Adipocyte (in vitro differentiated cells): ENCODE data around the gene CNPY4.

ENCODE experiments used
- DNase-seq: peaks from one replicate; pipeline ENCODE4 v3.0.0-alpha.2; 2015; ENCODE audit warnings: low read depth
- H3K27me3 ChIP-seq: replicated peaks from 2 replicates; pipeline ENCODE4 v1.7.0; 2013; ENCODE audit warnings: mild to moderate bottlenecking, low read length, moderate library complexity; ENCODE audit not compliant: control insufficient read depth, insufficient read depth
- H3K36me3 ChIP-seq: 2 replicates; pipeline ENCODE4 v1.7.0; 2013; ENCODE audit warnings: low read length, mild to moderate bottlenecking, moderate library complexity; ENCODE audit not compliant: control insufficient read depth, insufficient read depth, severe bottlenecking
- H3K4me1 ChIP-seq: 2 replicates; pipeline ENCODE4 v1.7.0; 2013; ENCODE audit warnings: mild to moderate bottlenecking, low read length, moderate library complexity; ENCODE audit not compliant: control insufficient read depth, insufficient read depth
- H3K4me3 ChIP-seq: 2 replicates; pipeline ENCODE4 v1.7.0; 2013; ENCODE audit warnings: mild to moderate bottlenecking, low read length, moderate library complexity
- H3K9ac ChIP-seq: 2 replicates; pipeline ENCODE4 v1.7.0; 2013; ENCODE audit warnings: mild to moderate bottlenecking, low read length, moderate library complexity
- H3K9me3 ChIP-seq: 2 replicates; pipeline ENCODE4 v1.7.0; 2013; ENCODE audit warnings: mild to moderate bottlenecking, low read length, moderate library complexity; ENCODE audit not compliant: control insufficient read depth

Gene CNPY4

GRCh38 chr7:100163871-100164270 lies 44.4 kb downstream of the CNPY4 start:
- Histone ChIP-seq H3K36me3 (no peaks in the 10 kb centered on the region), H3K4me3 (no peak overlapping the region), H3K4me1 (peaks cover 12% of the 10 kb centered on the region), H3K9me3 (no peaks in the 10 kb centered on the region), H3K27me3 (peaks cover 5% of the 10 kb centered on the region), H3K9ac (no peak overlapping the region)
- DNase-seq = no peak

DNA sequence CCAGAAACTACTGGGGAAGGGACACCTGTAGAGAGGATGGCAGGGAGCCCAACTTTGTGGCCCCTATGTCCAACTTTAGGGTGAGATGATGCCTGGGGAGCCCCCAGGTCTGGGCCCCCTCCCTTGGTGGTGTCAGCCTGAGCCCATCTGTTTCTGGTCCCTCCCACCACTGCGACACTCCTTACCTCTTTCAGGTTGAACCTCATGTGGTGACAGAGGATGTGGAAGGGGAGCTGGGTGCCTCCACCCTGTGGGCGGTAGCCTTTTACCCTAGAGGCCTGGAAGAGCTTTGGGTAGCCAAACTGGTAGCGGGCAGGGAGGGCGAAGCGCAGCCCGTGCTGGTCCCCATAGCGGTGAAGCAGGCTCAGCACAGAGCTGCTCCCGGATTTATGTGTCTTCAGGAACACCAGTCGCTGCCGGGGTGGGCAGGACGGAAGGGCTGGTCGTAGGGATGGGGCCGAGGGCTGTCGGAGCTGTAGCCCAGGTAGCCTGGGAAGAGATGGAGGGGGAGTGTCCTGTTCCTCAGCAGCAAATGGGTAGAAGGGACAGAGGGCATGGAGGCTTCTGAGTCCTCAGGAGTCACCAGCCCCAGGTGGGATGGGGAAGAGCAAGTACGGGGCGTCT lies 47.0 kb downstream of the CNPY4 start:
- H3K4me1 ChIP-seq = peaks cover 9% of the 10 kb centered on the region
- H3K9ac ChIP-seq = no peak overlapping the region
- no peaks in the 10 kb centered on the region for H3K36me3 ChIP-seq
- no peak for DNase-seq
- H3K9me3 ChIP-seq = no peaks in the 10 kb centered on the region
- peaks cover 5% of the 10 kb centered on the region for H3K27me3 ChIP-seq
- H3K4me3 ChIP-seq = no peak overlapping the region

GRCh38 chr7:100166970-100167911 lies 47.8 kb downstream of the CNPY4 start:
- no peak for DNase-seq
- Histone ChIP-seq H3K36me3 (no peaks in the 10 kb centered on the region), H3K4me3 (peak overlapping the region; percentile 76)

GRCh38 chr7:100167912-100168323 lies 48.5 kb downstream of the CNPY4 start:
- H3K9me3 ChIP-seq = no peaks in the 10 kb centered on the region
- peak; percentile 37 for DNase-seq
- peaks cover 9% of the 10 kb centered on the region for H3K4me1 ChIP-seq
- peak overlapping the region; percentile 76 for H3K4me3 ChIP-seq
- no peaks in the 10 kb centered on the region for H3K36me3 ChIP-seq
- H3K27me3 ChIP-seq = peaks cover 8% of the 10 kb centered on the region
- H3K9ac ChIP-seq = peak overlapping the region; percentile 61

More at GRCh38 chr7:100166970-100167911, 47.8 kb downstream of the CNPY4 start:
- Histone ChIP-seq H3K27me3 (peaks cover 8% of the 10 kb centered on the region), H3K9ac (no peak overlapping the region), H3K4me1 (peaks cover 9% of the 10 kb centered on the region), H3K9me3 (no peaks in the 10 kb centered on the region)

DNA sequence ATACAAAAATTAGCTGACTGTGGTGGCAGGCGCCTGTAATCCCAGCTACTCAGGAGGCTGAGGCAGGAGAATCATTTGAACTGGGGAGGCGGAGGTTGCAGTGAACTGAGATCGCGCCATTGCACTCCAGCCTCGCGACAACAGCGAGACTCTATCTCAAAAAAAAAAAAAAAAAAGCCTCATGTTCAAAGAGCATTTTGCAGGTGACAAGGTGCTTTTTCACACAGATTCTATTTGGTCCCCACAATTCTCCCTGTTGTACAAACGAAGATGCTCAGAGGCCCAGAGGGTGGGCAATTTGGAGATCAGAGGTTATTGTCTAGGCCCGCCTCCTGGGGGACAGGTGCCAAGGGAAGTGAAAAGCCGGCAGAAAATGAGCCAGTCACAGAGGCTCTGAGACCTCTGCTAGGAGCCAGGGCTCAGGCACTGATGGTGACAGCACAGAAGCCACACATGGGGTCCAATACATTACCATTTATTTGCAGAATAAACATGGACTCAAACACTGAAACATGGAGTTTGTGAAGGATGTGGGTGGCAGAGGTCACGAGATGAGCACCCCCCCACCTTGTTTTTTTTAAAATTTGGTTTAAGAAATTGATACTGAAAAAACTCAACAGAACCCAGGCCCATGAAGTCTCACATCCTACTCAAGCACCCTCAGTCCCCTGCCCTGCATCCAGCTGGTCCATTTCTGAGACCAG lies 49.9 kb downstream of the CNPY4 start:
- Histone ChIP-seq H3K4me3 (no peak overlapping the region), H3K9me3 (no peaks in the 10 kb centered on the region), H3K9ac (no peak overlapping the region), H3K36me3 (no peaks in the 10 kb centered on the region), H3K4me1 (peaks cover 9% of the 10 kb centered on the region), H3K27me3 (peaks cover 11% of the 10 kb centered on the region)
- DNase-seq = no peak

GRCh38 chr7:100170101-100170897 lies 50.9 kb downstream of the CNPY4 start:
- DNase-seq = no peak
- no peaks in the 10 kb centered on the region for H3K36me3 ChIP-seq
- no peak overlapping the region for H3K9ac ChIP-seq
- peaks cover 9% of the 10 kb centered on the region for H3K4me1 ChIP-seq
- no peaks in the 10 kb centered on the region for H3K9me3 ChIP-seq
- no peak overlapping the region for H3K4me3 ChIP-seq
- H3K27me3 ChIP-seq = peaks cover 19% of the 10 kb centered on the region

DNA sequence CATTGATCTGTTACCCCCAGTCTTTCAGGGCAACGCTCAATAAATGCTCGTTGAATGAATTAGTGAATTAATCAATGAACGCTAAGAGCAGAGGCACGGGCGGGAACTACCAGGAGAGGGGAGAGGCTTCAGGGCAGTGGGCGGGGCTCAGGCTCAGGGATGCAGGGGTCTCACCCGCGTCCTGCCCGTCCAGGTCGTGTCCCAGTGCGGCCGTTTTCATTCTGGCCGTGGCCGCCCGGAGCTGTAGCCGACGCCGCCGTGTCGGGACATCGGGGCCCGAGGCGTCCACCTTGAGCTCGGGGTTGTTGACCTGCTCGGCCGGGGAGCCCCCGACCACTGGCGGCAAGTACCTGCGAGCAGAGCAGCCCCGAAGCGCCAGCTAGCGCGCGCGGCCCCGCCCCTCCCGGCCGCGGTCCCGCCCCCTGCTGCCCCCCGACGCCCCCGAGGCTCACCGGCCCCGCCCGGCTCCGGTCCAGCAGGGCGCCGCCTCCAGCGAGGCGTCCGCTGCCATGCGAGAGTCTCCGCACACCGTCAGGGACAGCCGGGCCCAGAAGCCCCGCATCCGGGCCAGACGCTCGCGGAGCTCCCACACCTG lies 51.8 kb downstream of the CNPY4 start:
- Histone ChIP-seq H3K4me3 (no peak overlapping the region), H3K9ac (no peak overlapping the region), H3K36me3 (no peaks in the 10 kb centered on the region), H3K4me1 (peaks cover 9% of the 10 kb centered on the region), H3K27me3 (peaks cover 21% of the 10 kb centered on the region), H3K9me3 (no peaks in the 10 kb centered on the region)
- DNase-seq = no peak

- DNase-seq = no peak
- Histone ChIP-seq H3K36me3 (no peaks in the 10 kb centered on the region), H3K9me3 (no peaks in the 10 kb centered on the region), H3K4me1 (peaks cover 9% of the 10 kb centered on the region), H3K4me3 (no peak overlapping the region), H3K27me3 (peaks cover 25% of the 10 kb centered on the region), H3K9ac (no peak overlapping the region)
Observed at GRCh38 chr7:100171840-100172239, 52.4 kb downstream of the CNPY4 start.

GRCh38 chr7:100173806-100174495 lies 54.5 kb downstream of the CNPY4 start:
- no peak for DNase-seq
- no peak overlapping the region for H3K9ac ChIP-seq
- no peak overlapping the region for H3K4me3 ChIP-seq
- no peaks in the 10 kb centered on the region for H3K36me3 ChIP-seq
- peaks cover 20% of the 10 kb centered on the region for H3K27me3 ChIP-seq
- no peaks in the 10 kb centered on the region for H3K4me1 ChIP-seq
- no peaks in the 10 kb centered on the region for H3K9me3 ChIP-seq

DNA sequence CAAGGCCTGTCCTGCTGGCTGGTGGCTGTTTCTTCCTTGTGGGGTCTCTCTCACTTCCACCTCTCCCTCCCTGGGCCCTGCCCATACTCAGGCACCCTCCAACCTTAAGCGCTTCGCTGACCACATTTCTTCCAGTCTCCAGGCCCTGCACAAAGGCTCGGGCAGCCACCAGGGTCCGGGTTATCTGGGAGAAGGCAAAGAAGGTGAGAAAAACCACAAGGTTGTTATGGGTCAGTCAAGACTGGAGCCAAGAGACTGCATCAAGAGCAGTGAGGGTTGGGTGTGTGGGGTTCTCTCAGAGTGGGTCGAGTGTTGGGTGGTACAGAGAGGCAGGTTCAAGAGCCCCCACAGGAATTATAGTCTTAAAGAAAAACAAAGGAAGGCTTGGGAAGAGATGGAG lies 55.1 kb downstream of the CNPY4 start:
- DNase-seq = no peak
- Histone ChIP-seq H3K9me3 (no peaks in the 10 kb centered on the region), H3K4me3 (no peak overlapping the region), H3K4me1 (no peaks in the 10 kb centered on the region), H3K36me3 (no peaks in the 10 kb centered on the region), H3K9ac (no peak overlapping the region), H3K27me3 (peaks cover 20% of the 10 kb centered on the region)
